Measurements from ENCODE around the gene SEC14L3.

The SEC14L3 gene

DNA sequence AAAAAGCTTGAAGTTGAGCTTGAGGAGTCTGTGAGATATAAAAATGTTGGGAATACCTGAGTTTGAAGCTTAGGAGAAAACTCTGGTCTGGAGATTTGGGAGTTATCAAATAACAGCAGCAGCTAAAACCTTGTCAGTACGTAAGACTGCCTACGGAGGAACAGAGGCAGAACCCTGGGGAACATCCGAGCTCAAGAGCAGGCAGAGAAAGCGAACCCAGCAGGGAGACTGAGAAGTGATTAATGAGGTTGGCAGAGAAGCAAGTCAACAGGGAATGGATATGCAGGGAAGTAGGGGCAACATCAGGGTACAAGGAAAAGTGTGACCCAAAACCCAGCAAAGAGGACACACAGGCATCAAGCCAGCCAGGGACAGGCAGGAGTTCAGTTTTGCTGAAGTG lies 58.8 kb downstream of the SEC14L3 start:
- no peak for DNase-seq (ENCODE audit: low read depth, low spot score)
- TF ChIP-seq FOXP2 (optimal IDR thresholded peaks at IDR 0.05; ENCODE audit: control extremely low read depth, extremely low read length, insufficient read depth) (no peak), POLR2AphosphoS5 (IDR thresholded peaks at IDR 0.05; ENCODE audit: borderline replicate concordance, low read depth, low read length) (no peak), EZH2 (IDR thresholded peaks at IDR 0.05) (no peak)
- H3K4me3 ChIP-seq, result no peak overlapping the region
- H3K27ac ChIP-seq, result no peak overlapping the region
- H3K9me3 ChIP-seq (ENCODE audit: low read depth, low read length), result no peaks in the 10 kb centered on the region
- no peak overlapping the region for H3K9ac ChIP-seq (ENCODE audit: insufficient read length)
- H3K36me3 ChIP-seq (ENCODE audit: insufficient read depth, low read length), result no peaks in the 10 kb centered on the region; the same call in 1 of the 2 replicates

- Histone ChIP-seq H3K36me3 (ENCODE audit: insufficient read depth, low read length) (no peaks in the 10 kb centered on the region; the same call in 1 of the 2 replicates), H3K9ac (ENCODE audit: insufficient read length) (no peak overlapping the region), H3K4me3 (no peak overlapping the region), H3K27ac (no peak overlapping the region), H3K9me3 (ENCODE audit: low read depth, low read length) (no peaks in the 10 kb centered on the region)
- DNase-seq (ENCODE audit: low read depth, low spot score), result no peak
- no peak for TF ChIP-seq FOXP2 (optimal IDR thresholded peaks at IDR 0.05; ENCODE audit: control extremely low read depth, extremely low read length, insufficient read depth)
- TF ChIP-seq EZH2 (IDR thresholded peaks at IDR 0.05), result no peak
- TF ChIP-seq POLR2AphosphoS5 (IDR thresholded peaks at IDR 0.05; ENCODE audit: borderline replicate concordance, low read depth, low read length), result no peak
Measured at GRCh38 chr22:30411780-30412179, 60.0 kb downstream of the SEC14L3 start.
